ENCODE data around the gene TAP1. TPM values are rescaled to one million over a fixed set of nuclear protein-coding genes. Genes with fewer than 3 reads are reported as not detected.

The TAP1 gene
- total RNA-seq, 2 donors from 2014 or later: 41.6 to 46.9 TPM

DNA sequence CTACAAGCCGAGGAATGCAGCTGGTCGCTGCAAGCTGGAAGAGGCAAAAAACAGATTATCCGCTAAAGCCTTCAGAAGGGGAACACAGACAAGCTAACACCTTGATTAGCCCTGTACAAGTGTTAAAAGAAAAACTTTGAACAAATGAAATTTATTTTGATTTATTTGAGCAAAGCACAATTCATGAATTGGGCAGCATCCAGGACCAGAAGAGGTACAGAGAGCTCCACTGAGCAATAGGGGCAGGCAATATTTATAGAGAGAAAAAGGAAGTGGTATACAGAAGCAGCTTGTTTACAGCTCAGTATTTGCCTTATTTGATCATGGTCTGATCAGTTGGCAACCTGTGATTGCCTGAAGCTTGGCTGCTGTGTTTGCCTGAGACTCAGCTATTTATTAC lies 54.3 kb downstream of the TAP1 start:
- H3K27me3 ChIP-seq (replicated peaks; ENCODE audit: insufficient read depth): no peaks in the 10 kb centered on the region
- TF ChIP-seq, protein P1, sequence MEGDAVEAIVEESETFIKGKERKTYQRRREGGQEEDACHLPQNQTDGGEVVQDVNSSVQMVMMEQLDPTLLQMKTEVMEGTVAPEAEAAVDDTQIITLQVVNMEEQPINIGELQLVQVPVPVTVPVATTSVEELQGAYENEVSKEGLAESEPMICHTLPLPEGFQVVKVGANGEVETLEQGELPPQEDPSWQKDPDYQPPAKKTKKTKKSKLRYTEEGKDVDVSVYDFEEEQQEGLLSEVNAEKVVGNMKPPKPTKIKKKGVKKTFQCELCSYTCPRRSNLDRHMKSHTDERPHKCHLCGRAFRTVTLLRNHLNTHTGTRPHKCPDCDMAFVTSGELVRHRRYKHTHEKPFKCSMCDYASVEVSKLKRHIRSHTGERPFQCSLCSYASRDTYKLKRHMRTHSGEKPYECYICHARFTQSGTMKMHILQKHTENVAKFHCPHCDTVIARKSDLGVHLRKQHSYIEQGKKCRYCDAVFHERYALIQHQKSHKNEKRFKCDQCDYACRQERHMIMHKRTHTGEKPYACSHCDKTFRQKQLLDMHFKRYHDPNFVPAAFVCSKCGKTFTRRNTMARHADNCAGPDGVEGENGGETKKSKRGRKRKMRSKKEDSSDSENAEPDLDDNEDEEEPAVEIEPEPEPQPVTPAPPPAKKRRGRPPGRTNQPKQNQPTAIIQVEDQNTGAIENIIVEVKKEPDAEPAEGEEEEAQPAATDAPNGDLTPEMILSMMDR (IDR thresholded peaks at IDR 0.05): no peak
- no peaks in the 10 kb centered on the region for H3K36me3 ChIP-seq
- ATAC-seq (ENCODE audit: insufficient number of reproducible peaks, low FRiP score, low read depth) (no peak), DNase-seq (ENCODE audit: low spot score) (no peak)
- H3K4me1 ChIP-seq (ENCODE audit: control insufficient read depth in 1 of 2, low read depth in 2 of 2): peaks cover 0 to 3% of the 10 kb centered on the region in 2 donors
- no peaks in the 10 kb centered on the region for H3K9me3 ChIP-seq
- H3K4me3 ChIP-seq: no peak overlapping the region
- H3K27ac ChIP-seq: no peak overlapping the region

DNA sequence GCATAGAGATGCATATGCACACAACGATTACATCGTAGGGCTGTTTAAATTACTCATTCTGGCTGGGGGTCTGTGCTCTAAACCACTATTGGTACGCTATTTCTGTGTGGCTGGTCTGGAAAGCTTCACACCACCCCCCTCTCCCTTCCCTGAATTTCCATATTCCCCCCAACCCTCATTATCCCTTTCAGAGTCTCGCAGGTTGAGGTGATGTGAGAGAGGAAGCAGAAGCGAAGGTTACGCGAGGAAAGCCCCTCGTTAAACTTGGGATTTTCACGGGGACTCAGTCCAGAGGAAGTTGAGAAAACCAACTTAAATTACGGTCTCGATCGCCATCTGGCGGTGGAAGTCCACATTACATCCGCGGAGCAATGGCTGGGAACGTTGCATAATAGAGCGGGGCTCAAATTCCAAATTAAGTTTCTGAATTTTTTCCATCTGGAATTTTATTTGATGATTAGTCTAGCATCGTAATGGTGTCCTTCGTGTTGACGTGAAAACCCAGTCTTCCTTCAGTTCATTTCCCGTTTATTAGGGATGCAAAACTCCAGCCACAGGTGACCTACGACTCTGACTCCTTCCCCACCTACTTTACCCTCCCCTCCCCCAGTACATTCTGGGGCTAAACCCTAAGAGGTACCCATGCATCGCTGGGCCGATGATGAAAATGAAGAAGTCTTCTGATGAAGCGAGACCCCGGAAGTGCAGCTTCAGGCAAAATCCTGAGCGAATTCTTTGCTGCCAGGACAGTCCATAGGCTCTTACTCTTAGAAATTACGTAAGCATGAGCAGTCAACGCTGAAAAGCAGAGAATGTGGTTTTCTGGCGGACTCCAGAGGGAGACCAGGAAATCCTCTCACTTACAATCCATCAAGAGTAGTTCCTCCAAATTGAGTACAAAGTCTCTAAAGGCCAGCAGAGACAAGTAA lies 56.4 kb downstream of the TAP1 start:
- peak; percentile 72 for ATAC-seq (ENCODE audit: insufficient number of reproducible peaks, low FRiP score, low read depth)
- peak; percentile 33 for DNase-seq (ENCODE audit: low spot score)

More for the DNA sequence above, 56.4 kb downstream of the TAP1 start:
- Histone ChIP-seq H3K27me3 (replicated peaks; ENCODE audit: insufficient read depth) (no peaks in the 10 kb centered on the region), H3K4me3 (peak overlapping the region; percentile 43), H3K4me1 (ENCODE audit: control insufficient read depth in 1 of 2, low read depth in 2 of 2) (peaks cover 0 to 3% of the 10 kb centered on the region in 2 donors), H3K9me3 (no peaks in the 10 kb centered on the region), H3K27ac (no peak overlapping the region), H3K36me3 (no peaks in the 10 kb centered on the region)
- TF ChIP-seq, protein P1 (IDR thresholded peaks at IDR 0.05): peak; percentile 91

Other genes with a start within 250 kb of the TAP1 start
- 10 to 100 TPM in 1 of 2 donors, 1 to 10 TPM in 1; 4.5 to 24.4 TPM for gene HLA-DQA1, start 216.3 kb downstream of the TAP1 start, total RNA-seq
- gene HLA-DQB1, start 187.0 kb downstream of the TAP1 start, total RNA-seq: 10 to 100 TPM in 1 of 2 donors, 1 to 10 TPM in 1; 2.0 to 11.1 TPM
- 1 to 10 TPM in 1 of 2 donors, under 1 TPM in 1; 0.85 to 1.4 TPM for gene HLA-DQA2, start 112.3 kb downstream of the TAP1 start, total RNA-seq
- 1 to 10 TPM in 1 of 2 donors, not detected in 1; 2.4 TPM for gene HLA-DQB2, start 90.2 kb downstream of the TAP1 start, total RNA-seq
- gene HLA-DOB, start 36.7 kb downstream of the TAP1 start, total RNA-seq: under 1 TPM in 1 of 2 donors, not detected in 1; 0.54 TPM
- 10 to 100 TPM in 1 of 2 donors, 1 to 10 TPM in 1; 9.6 to 17.3 TPM for gene TAP2, start 15.0 kb downstream of the TAP1 start, total RNA-seq
- 10 to 100 TPM; 28.4 to 43.3 TPM for gene PSMB8, start 9.7 kb downstream of the TAP1 start, total RNA-seq
- gene PSMB9, start 488 bp upstream of the TAP1 start, total RNA-seq: 10 to 100 TPM; 24.2 to 25.7 TPM
- gene HLA-DMB, start 87.3 kb upstream of the TAP1 start, total RNA-seq: 10 to 100 TPM; 13.5 to 34.4 TPM
- gene HLA-DMA, start 99.4 kb upstream of the TAP1 start, total RNA-seq: 10 to 100 TPM; 41.7 to 53.2 TPM
- 100 to 1,000 TPM; 134 to 169 TPM for gene BRD2, start 114.9 kb upstream of the TAP1 start, total RNA-seq
- 10 to 100 TPM in 1 of 2 donors, 1 to 10 TPM in 1; 5.8 to 19.4 TPM for gene HLA-DOA, start 155.9 kb upstream of the TAP1 start, total RNA-seq
- gene HLA-DPA1, start 219.9 kb upstream of the TAP1 start, total RNA-seq: 100 to 1,000 TPM; 141 to 148 TPM
- gene HLA-DPB1, start 222.3 kb upstream of the TAP1 start, total RNA-seq: 100 to 1,000 TPM in 1 of 2 donors, 10 to 100 TPM in 1; 78.4 to 112 TPM

Measured in thoracic aorta (tissue), 2 donors.